Common myeloid progenitor, CD34-positive (primary cell): ENCODE data around the gene INIP.
"Not testable (repeated sequence)": the region's sequence is repeated elsewhere in the genome, so short reads cannot be mapped to it uniquely, and the experiment has no call there.

Experiments
- CTCF ChIA-PET: fragments of 350-600 bp; sonication (Branson Sonifier 250); formaldehyde crosslinking; loops from one replicate; lab custom pipeline; 2021; ENCODE audit warnings: antibody characterized with exemption; lab: Charles Lee
- POLR2A ChIA-PET: fragments of 350-600 bp; sonication (Branson Sonifier 250); formaldehyde crosslinking; loops from one replicate; lab custom pipeline; 2021; ENCODE audit warnings: antibody characterized with exemption; lab: Charles Lee
- DNase-seq, 3 donors: peaks; one replicate each; pipeline versions ENCODE4 v3.0.0 to v3.0.0-alpha.2; 2013
- H3K27ac ChIP-seq, 2 experiments: 1 replicate in 1 of 2; 2 replicates in 1 of 2; pipeline ENCODE4 v1.7.0; 2013; ENCODE audit warnings: inconsistent platforms in 2 of 2, low read length in 2 of 2, mild to moderate bottlenecking in 2 of 2, low read depth in 1 of 2, moderate library complexity in 1 of 2; ENCODE audit not compliant: severe bottlenecking in 2 of 2, insufficient read depth in 1 of 2, poor library complexity in 1 of 2
- H3K27me3 ChIP-seq, 5 experiments: replicated peaks in 2 of 5; 1 replicate in 3 of 5; 2 replicates in 2 of 5; pipeline versions ENCODE4 v1.6.1 to v1.7.0; 2013; ENCODE audit warnings: low read length in 4 of 5, mild to moderate bottlenecking in 2 of 5, moderate library complexity in 2 of 5, inconsistent platforms in 1 of 5; ENCODE audit not compliant: insufficient read depth in 5 of 5, control insufficient read depth in 4 of 5
- H3K36me3 ChIP-seq, 4 experiments: 1 replicate in 2 of 4; 2 replicates in 2 of 4; pipeline versions ENCODE4 v1.6.1 to v1.7.0; 2013; ENCODE audit warnings: low read length in 3 of 4, control low read depth in 1 of 4, mild to moderate bottlenecking in 1 of 4; ENCODE audit not compliant: control insufficient read depth in 4 of 4, insufficient read depth in 4 of 4
- H3K4me1 ChIP-seq, 4 experiments: 1 replicate in 3 of 4; 2 replicates in 1 of 4; pipeline versions ENCODE4 v1.6.1 to v1.7.1; 2013; ENCODE audit warnings: low read length in 3 of 4, mild to moderate bottlenecking in 3 of 4, control low read depth in 1 of 4, inconsistent platforms in 1 of 4, moderate library complexity in 1 of 4; ENCODE audit not compliant: control insufficient read depth in 4 of 4, insufficient read depth in 4 of 4; ENCODE audit errors: control extremely low read depth in 1 of 4
- H3K4me3 ChIP-seq, 7 experiments: 1 replicate in 4 of 7; 2 replicates in 3 of 7; pipeline versions ENCODE4 v1.5.1 to v1.7.0; 2013; ENCODE audit warnings: mild to moderate bottlenecking in 7 of 7, low read length in 6 of 7, moderate library complexity in 6 of 7, inconsistent platforms in 2 of 7, low read depth in 2 of 7, control low read depth in 1 of 7; ENCODE audit not compliant: insufficient read depth in 4 of 7, control insufficient read depth in 1 of 7; ENCODE audit errors: extremely low read depth in 1 of 7
- H3K9me3 ChIP-seq, 5 experiments: 1 replicate in 4 of 5; 2 replicates in 1 of 5; pipeline versions ENCODE4 v1.6.1 to v1.7.1; 2013; ENCODE audit warnings: low read length in 4 of 5, mild to moderate bottlenecking in 2 of 5, inconsistent platforms in 1 of 5, low read depth in 1 of 5, moderate library complexity in 1 of 5; ENCODE audit not compliant: control insufficient read depth in 4 of 5, insufficient read depth in 2 of 5; ENCODE audit errors: control extremely low read depth in 1 of 5
- WGBS: methylation state at CpG from one replicate; pipeline ENCODE4 v1.1.5; 2013; ENCODE audit not compliant: insufficient coverage; 5-methylcytosine and 5-hydroxymethylcytosine counted together

INIP gene

DNA sequence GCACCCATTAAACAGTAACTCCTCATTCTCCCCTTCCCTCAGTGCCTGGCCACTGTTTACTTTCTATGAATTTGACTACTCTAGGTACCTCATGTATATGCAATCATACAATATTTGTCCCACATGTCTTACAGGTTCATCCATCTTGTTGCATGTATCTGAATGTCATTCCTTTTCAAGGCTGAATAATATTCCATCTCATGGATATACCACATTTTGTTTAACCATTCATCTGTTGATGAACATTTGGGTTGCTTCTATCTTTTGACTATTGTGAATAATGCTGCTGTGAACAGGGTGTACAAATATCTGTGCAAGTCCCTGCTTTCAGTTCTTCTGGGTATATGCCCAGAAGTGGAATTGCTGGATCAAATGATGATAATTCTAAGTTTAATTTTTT is 40.9 kb downstream of the INIP start:
- no peaks in the 10 kb centered on the region for H3K4me1 ChIP-seq
- ChIA-PET CTCF (no interaction called here), POLR2A (no interaction called here)
- peaks cover 3 to 20% (median 6%) of the 10 kb centered on the region in 5 experiments for H3K9me3 ChIP-seq
- H3K36me3 ChIP-seq = no peaks in the 10 kb centered on the region
- H3K4me3 ChIP-seq = no peak overlapping the region
- H3K27ac ChIP-seq = no peak overlapping the region
- no peak for DNase-seq
- H3K27me3 ChIP-seq = no peaks in the 10 kb centered on the region

DNA sequence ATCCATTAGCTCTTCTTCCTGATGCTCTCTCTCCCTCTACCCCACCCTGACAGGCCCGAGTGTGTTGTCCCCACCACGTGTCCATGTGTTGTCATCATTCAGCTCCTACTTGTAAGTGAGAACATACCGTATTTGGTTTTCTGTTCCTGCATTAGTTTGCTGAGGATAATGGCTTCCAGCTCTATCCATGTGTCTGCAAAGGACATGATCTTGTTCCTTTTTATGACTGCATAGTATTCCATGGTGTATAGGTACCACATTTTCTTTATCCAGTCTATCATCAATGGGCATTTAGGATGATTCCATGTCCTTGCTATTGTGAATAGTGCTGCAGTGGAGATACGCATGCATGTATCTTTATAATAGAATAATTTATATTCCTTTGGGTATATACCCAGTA is 44.7 kb downstream of the INIP start:
- H3K4me1 ChIP-seq, H3K36me3 ChIP-seq, H3K27me3 ChIP-seq, POLR2A ChIA-PET, CTCF ChIA-PET, H3K4me3 ChIP-seq, DNase-seq, H3K27ac ChIP-seq: not testable (repeated sequence)
- peaks cover 0 to 13% (median 3%) of the 10 kb centered on the region in 5 experiments for H3K9me3 ChIP-seq
- 100% methylated on average over 1 of the region's 4 CpGs for WGBS

DNA sequence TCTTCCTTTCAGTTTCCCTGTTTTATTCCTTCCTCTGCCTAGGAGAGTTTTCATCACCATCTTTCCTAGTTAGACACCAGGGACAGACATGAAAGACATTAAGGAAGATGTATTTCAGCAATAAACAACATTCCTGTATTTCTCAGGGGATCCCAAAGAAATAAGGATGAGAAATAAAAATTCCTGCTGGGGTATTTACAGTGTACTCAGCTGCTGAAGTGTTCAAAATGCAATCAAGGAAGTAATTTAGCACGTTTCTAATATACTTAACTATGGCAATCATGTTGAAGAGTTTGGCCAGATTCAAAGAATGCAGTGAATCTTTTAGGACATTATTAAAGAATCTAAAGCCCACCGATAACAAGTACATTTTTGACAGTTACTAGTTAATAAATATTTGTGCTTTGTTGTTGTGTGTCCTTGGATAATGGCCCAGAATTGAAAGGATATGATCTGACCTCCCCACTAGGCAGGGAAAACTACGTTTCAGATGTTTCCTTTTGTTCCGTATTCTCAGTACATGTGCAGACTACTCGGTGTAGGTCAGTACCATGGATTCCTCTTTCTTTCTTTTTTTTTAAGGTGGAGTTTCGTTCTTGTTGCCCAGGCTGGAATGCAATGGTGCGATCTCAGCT is 46.8 kb downstream of the INIP start:
- CTCF ChIA-PET = no interaction called here
- no peaks in the 10 kb centered on the region for H3K4me1 ChIP-seq
- DNase-seq = no peak
- H3K36me3 ChIP-seq = no peaks in the 10 kb centered on the region
- H3K4me3 ChIP-seq = no peak overlapping the region
- POLR2A ChIA-PET = no interaction called here
- H3K27me3 ChIP-seq = no peaks in the 10 kb centered on the region
- 92% methylated on average over 5 of the region's 7 CpGs for WGBS
- peaks cover 0 to 2% (median 0%) of the 10 kb centered on the region in 5 experiments for H3K9me3 ChIP-seq
- H3K27ac ChIP-seq = no peak overlapping the region

DNA sequence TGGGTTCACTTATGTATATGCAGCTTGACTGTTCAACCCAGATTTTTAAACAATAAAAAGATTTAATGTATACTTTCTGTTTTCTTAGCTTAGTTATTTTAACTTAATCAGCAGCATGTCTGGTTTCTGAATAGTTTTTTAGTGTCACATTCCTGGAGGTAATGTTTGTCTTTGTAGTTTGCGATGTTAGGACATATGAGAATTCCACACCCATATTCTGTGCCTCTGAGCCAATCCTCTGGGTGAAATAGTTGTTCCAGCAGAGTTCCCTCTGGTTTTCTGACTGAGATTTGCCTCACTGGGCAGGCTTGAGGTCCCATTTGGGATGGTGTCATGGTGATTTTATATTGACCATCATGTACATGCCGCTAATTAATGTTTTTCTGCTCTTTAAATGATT is 48.6 kb downstream of the INIP start:
- H3K4me1 ChIP-seq = no peaks in the 10 kb centered on the region
- no peak overlapping the region for H3K4me3 ChIP-seq
- H3K27me3 ChIP-seq = no peaks in the 10 kb centered on the region
- H3K36me3 ChIP-seq = no peaks in the 10 kb centered on the region
- no CpG with 5 or more reads among the region's 2 CpGs for WGBS
- ChIA-PET CTCF (interaction anchor here (1.1 kb wide), 1 partner anchor 15 kb away, joined by 3 read pairs; no protein-coding TSS in a partner anchor), POLR2A (no interaction called here)
- H3K9me3 ChIP-seq = no peaks in the 10 kb centered on the region
- DNase-seq = no peak
- no peak overlapping the region for H3K27ac ChIP-seq

DNA sequence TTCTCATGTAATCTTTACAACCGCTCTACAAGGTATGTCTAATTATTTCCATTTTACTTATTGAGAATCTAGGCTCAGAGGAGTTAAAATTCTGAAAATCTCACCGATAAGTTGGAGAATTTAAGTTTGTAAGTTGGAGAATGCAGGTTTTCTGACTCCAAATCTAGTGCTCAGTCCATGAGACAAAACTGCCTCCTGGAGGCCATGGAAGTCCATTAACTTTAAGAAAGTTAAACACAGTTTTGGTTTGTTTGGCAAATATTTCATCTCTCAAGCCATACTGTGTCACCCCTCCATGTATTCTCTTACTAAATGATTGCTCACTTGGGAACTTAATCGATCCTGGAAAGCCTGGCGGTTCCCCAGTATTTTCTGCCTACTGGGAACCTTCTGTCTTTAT is 52.6 kb downstream of the INIP start:
- H3K9me3 ChIP-seq = no peaks in the 10 kb centered on the region
- H3K4me1 ChIP-seq = no peaks in the 10 kb centered on the region
- no peak overlapping the region for H3K4me3 ChIP-seq
- H3K36me3 ChIP-seq = no peaks in the 10 kb centered on the region
- H3K27ac ChIP-seq = no peak overlapping the region
- ChIA-PET CTCF (no interaction called here), POLR2A (no interaction called here)
- DNase-seq = no peak
- H3K27me3 ChIP-seq = no peaks in the 10 kb centered on the region
- 100% methylated on average over 2 of the region's 4 CpGs for WGBS

DNA sequence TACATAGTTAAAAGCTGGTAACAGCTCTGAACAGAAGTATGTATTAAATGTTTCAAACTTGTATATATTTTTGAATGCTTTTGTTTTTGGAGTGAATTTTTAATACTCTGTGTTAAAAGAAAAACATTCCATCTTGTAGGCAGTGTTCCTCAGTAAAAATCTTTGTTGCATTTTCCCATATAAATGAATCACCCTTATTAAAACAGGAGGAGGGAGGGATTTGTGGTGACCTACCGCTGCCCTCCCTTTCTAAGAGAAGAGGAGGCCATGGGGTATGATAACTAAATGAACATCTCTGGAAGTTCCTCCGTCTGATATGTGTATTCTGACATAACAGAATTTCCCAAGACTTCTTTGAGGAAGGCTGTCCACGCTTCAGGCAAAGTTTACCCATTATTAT is 53.4 kb downstream of the INIP start:
- CTCF ChIA-PET = no interaction called here

DNA sequence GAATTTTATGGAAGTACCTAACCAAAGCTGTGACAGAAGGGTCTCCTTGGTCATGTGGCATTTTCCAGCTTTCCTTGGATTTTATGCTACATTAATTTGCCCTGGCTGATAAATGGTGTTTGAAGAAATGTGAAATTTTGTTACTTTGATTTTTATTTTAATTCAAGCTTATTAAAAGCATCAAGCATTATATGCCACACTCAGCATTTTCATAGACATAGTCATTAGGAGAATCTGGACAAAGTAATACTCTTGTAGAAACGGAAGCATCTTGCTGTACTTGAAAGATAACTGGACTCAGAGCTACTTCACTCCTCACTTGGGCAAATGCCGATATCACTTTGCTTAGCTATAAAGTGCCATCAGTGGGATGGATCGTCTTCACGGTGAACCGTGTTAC is 54.2 kb downstream of the INIP start:
- CTCF ChIA-PET = interaction anchor here (0.6 kb wide), 1 partner anchor 566 kb away, joined by 3 read pairs; no protein-coding TSS in a partner anchor
- Histone ChIP-seq H3K36me3 (peaks cover 0 to 9% (median 3%) of the 10 kb centered on the region in 4 experiments), H3K4me1 (no peaks in the 10 kb centered on the region), H3K4me3 (no peak overlapping the region), H3K27ac (no peak overlapping the region), H3K27me3 (no peaks in the 10 kb centered on the region), H3K9me3 (no peaks in the 10 kb centered on the region)
- POLR2A ChIA-PET = no interaction called here
- WGBS = 100% methylated on average over 5 of the region's 5 CpGs
- no peak for DNase-seq

More for the DNA sequence above, 53.4 kb downstream of the INIP start:
- Histone ChIP-seq H3K27me3 (no peaks in the 10 kb centered on the region), H3K9me3 (no peaks in the 10 kb centered on the region), H3K4me3 (no peak overlapping the region), H3K27ac (no peak overlapping the region), H3K4me1 (no peaks in the 10 kb centered on the region), H3K36me3 (peaks cover 0 to 4% (median 2%) of the 10 kb centered on the region in 4 experiments)
- 100% methylated on average over 1 of the region's 3 CpGs for WGBS
- POLR2A ChIA-PET = interaction anchor here (0.6 kb wide), 1 partner anchor 191 kb away, joined by 3 read pairs; no protein-coding TSS in a partner anchor
- DNase-seq = no peak
